H9 (cell line): ENCODE results near the gene NEDD4L. TPM values are rescaled to one million over a fixed set of nuclear protein-coding genes. Genes with fewer than 3 reads are reported as not detected.
A peak's percentile ranks its signal among the peaks of the same experiment; 100 is the strongest.

Experiments used
- DNase-seq: peaks from one replicate; pipeline ENCODE4 v3.0.0-alpha.2; 2017
- H2AFZ ChIP-seq: one replicate; pipeline ENCODE4 v1.6.1; 2013; ENCODE audit warnings: mild to moderate bottlenecking, low read length, control low read depth, moderate library complexity
- H2AK5ac ChIP-seq: 2 replicates; pipeline ENCODE4 v1.6.1; 2013; ENCODE audit warnings: low read length, control low read depth, mixed read lengths; ENCODE audit not compliant: insufficient read length
- H2BK120ac ChIP-seq: one replicate; pipeline ENCODE4 v1.6.1; 2013; ENCODE audit warnings: low read depth, mild to moderate bottlenecking, low read length, control low read depth, inconsistent platforms; ENCODE audit not compliant: poor library complexity, severe bottlenecking
- H2BK12ac ChIP-seq: 2 replicates; pipeline ENCODE4 v1.6.1; 2013; ENCODE audit warnings: low read length, control low read depth, mixed read lengths, low read depth; ENCODE audit not compliant: insufficient read length
- H2BK15ac ChIP-seq: 2 replicates; pipeline ENCODE4 v1.6.1; 2013; ENCODE audit warnings: low read depth, low read length, control low read depth
- H2BK20ac ChIP-seq: one replicate; pipeline ENCODE4 v1.6.1; 2013; ENCODE audit warnings: low read depth, mild to moderate bottlenecking, low read length, control low read depth, inconsistent platforms; ENCODE audit not compliant: poor library complexity, severe bottlenecking
- H2BK5ac ChIP-seq: 2 replicates; pipeline ENCODE4 v1.6.1; 2013; ENCODE audit warnings: low read length, control low read depth, mixed read lengths; ENCODE audit not compliant: insufficient read length
- H3K14ac ChIP-seq: 2 replicates; pipeline ENCODE4 v1.6.1; 2013; ENCODE audit warnings: low read length, control low read depth; ENCODE audit not compliant: insufficient read depth
- H3K18ac ChIP-seq: 2 replicates; pipeline ENCODE4 v1.6.1; 2013; ENCODE audit warnings: low read depth, mild to moderate bottlenecking, mixed read lengths, low read length, control low read depth; ENCODE audit not compliant: insufficient read length
- H3K23ac ChIP-seq: 2 replicates; pipeline ENCODE4 v1.6.1; 2013; ENCODE audit warnings: low read length, control low read depth, mixed read lengths, low read depth; ENCODE audit not compliant: insufficient read length
- H3K23me2 ChIP-seq: 2 replicates; pipeline ENCODE4 v1.6.1; 2013; ENCODE audit warnings: low read depth, mild to moderate bottlenecking, mixed read lengths, low read length, control low read depth; ENCODE audit not compliant: insufficient read length, poor library complexity, severe bottlenecking
- H3K27ac ChIP-seq: 2 replicates; pipeline ENCODE4 v1.5.1; 2013; ENCODE audit warnings: low read length, control low read depth, mixed read lengths, low read depth; ENCODE audit not compliant: insufficient read length
- H3K27me3 ChIP-seq: 2 replicates; pipeline ENCODE4 v1.6.1; 2013; ENCODE audit warnings: low read length, control low read depth, inconsistent platforms; ENCODE audit not compliant: insufficient read depth
- H3K4ac ChIP-seq: 2 replicates; pipeline ENCODE4 v1.6.1; 2013; ENCODE audit warnings: low read depth, mild to moderate bottlenecking, control low read depth, inconsistent platforms, low read length, moderate library complexity
- H3K4me1 ChIP-seq: 2 replicates; pipeline ENCODE4 v1.6.1; 2013; ENCODE audit warnings: low read length, control low read depth, inconsistent platforms; ENCODE audit not compliant: insufficient read depth
- H3K4me2 ChIP-seq: 2 replicates; pipeline ENCODE4 v1.6.1; 2013; ENCODE audit warnings: low read length, control low read depth, mixed read lengths; ENCODE audit not compliant: insufficient read length, insufficient read depth
- H3K56ac ChIP-seq: 2 replicates; pipeline ENCODE4 v1.6.1; 2013; ENCODE audit warnings: low read depth, mild to moderate bottlenecking, mixed read lengths, low read length, control low read depth; ENCODE audit not compliant: insufficient read length
- H3K79me1 ChIP-seq: 2 replicates; pipeline ENCODE4 v1.6.1; 2013; ENCODE audit warnings: low read depth, mild to moderate bottlenecking, moderate library complexity, low read length, control low read depth, inconsistent platforms; ENCODE audit not compliant: insufficient read depth, poor library complexity, severe bottlenecking
- H3K79me2 ChIP-seq: 2 replicates; pipeline ENCODE4 v1.6.1; 2013; ENCODE audit warnings: low read length, control low read depth, inconsistent platforms; ENCODE audit not compliant: insufficient read depth
- H3K9ac ChIP-seq: 2 replicates; pipeline ENCODE4 v1.6.1; 2013; ENCODE audit warnings: low read length, control low read depth, mixed read lengths; ENCODE audit not compliant: insufficient read length; ENCODE audit errors: extremely low read depth
- H3K9me3 ChIP-seq: one replicate; pipeline ENCODE4 v1.6.1; 2013; ENCODE audit warnings: low read depth, low read length, inconsistent platforms; ENCODE audit not compliant: control insufficient read depth
- H3T11ph ChIP-seq: one replicate; pipeline ENCODE4 v1.6.1; 2013; ENCODE audit warnings: mild to moderate bottlenecking, low read length, control low read depth, inconsistent platforms
- H4K20me1 ChIP-seq: one replicate; pipeline ENCODE4 v1.6.1; 2013; ENCODE audit not compliant: control insufficient read depth, insufficient read length, insufficient read depth
- H4K5ac ChIP-seq: 2 replicates; pipeline ENCODE4 v1.6.1; 2013; ENCODE audit warnings: low read depth, mild to moderate bottlenecking, mixed read lengths, low read length, control low read depth; ENCODE audit not compliant: insufficient read length
- H4K8ac ChIP-seq: replicated peaks from 2 replicates; pipeline ENCODE4 v1.6.1; 2013; ENCODE audit warnings: low read length, control low read depth, mixed read lengths, low read depth; ENCODE audit not compliant: insufficient read length
- H4K91ac ChIP-seq: 2 replicates; pipeline ENCODE4 v1.6.1; 2013; ENCODE audit warnings: low read depth, mild to moderate bottlenecking, moderate library complexity, mixed read lengths, low read length, control low read depth; ENCODE audit not compliant: insufficient read length
- H3K27ac Mint-ChIP-seq, 3 experiments: 2 replicates in 2 of 3; 3 replicates in 1 of 3; pipeline ENCODE4 v1.8.0; 2020 to 2021; ENCODE audit warnings: mixed read lengths in 3 of 3, mild to moderate bottlenecking in 1 of 3, moderate library complexity in 1 of 3
- H3K27me3 Mint-ChIP-seq: 2 replicates; pipeline ENCODE4 v1.8.0; 2021; ENCODE audit warnings: low read depth, mild to moderate bottlenecking, moderate library complexity, mixed read lengths
- H3K36me3 Mint-ChIP-seq, 3 experiments: 2 replicates in 2 of 3; 3 replicates in 1 of 3; pipeline ENCODE4 v1.8.0; 2020 to 2021; ENCODE audit warnings: low read depth in 3 of 3, mixed read lengths in 3 of 3; ENCODE audit not compliant: insufficient read depth in 1 of 3
- H3K4me1 Mint-ChIP-seq, 2 experiments: 2 replicates each; pipeline ENCODE4 v1.8.0; 2020; ENCODE audit warnings: mixed read lengths in 2 of 2
- H3K4me3 Mint-ChIP-seq, 2 experiments: 2 replicates in 1 of 2; 3 replicates in 1 of 2; pipeline ENCODE4 v1.8.0; 2020 to 2021; ENCODE audit warnings: mild to moderate bottlenecking in 2 of 2, mixed read lengths in 2 of 2, moderate library complexity in 1 of 2
- H3K9me3 Mint-ChIP-seq, 2 experiments: 2 replicates in 1 of 2; 3 replicates in 1 of 2; pipeline ENCODE4 v1.8.0; 2020; ENCODE audit warnings: mild to moderate bottlenecking in 2 of 2, mixed read lengths in 2 of 2, moderate library complexity in 1 of 2
- WGBS: extraction: QIAGEN DNeasy Blood & Tissue Kit; methylation state at CpG from one replicate; pipeline ENCODE4 v1.1.7; 2013; ENCODE audit warnings: missing lambda C conversion rate, low lambda C conversion rate, mixed read lengths; ENCODE audit not compliant: insufficient read length; ENCODE audit errors: extremely low coverage; 5-methylcytosine and 5-hydroxymethylcytosine counted together
- total RNA-seq: library from RNA; stranded (reverse); gene quantifications from 2 replicates; pipeline ENCODE4 v1.2.1, GENCODE V29; 2021
- TF ChIP-seq, protein P1 (sequence below): fragments of 200-600 bp; sonication (generic); conservative IDR thresholded peaks from 3 replicates; pipeline ENCODE4 v1.8.0; 2021; ENCODE audit warnings: antibody characterized with exemption, mild to moderate bottlenecking

The NEDD4L gene
- total RNA-seq, 1 experiment from 2014 or later = 76.3 TPM

DNA sequence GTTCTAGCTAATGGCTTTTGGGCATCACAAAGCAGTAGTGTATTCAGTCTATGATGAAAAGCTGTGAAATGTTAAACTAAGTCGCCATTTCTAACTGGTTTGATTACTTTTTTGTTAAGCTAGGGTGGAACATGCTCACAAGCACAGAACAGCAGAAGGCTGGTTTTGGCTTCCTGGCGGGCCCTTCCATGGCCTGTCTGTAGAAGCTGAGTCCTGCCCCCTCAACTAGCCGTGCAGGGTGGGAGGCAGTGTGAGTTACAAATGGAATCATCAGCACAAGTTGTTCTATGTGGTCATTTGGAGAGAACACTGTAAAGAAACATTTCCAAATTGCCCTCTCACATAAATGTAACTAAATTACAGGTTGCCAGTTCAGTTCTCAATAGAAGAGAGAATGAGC lies 294.1 kb downstream of the NEDD4L start:
- Histone ChIP-seq H2BK5ac (no peak overlapping the region), H3K4me1 (peaks cover 8% of the 10 kb centered on the region; the same call in 1 of the 2 replicates), H2BK15ac (no peak overlapping the region), H2AK5ac (no peak overlapping the region), H3K27me3 (no peaks in the 10 kb centered on the region), H3K9me3 (no peaks in the 10 kb centered on the region), H4K20me1 (no peaks in the 10 kb centered on the region), H3K27ac (no peak overlapping the region), H3T11ph (no peak overlapping the region), H3K56ac (no peak overlapping the region), H2AFZ (no peak overlapping the region), H3K18ac (no peak overlapping the region), H3K9ac (no peak overlapping the region), H4K5ac (no peak overlapping the region), H2BK120ac (no peak overlapping the region), H3K79me1 (no peaks in the 10 kb centered on the region), H2BK12ac (no peak overlapping the region), H4K91ac (no peak overlapping the region), H3K79me2 (no peaks in the 10 kb centered on the region), H2BK20ac (no peak overlapping the region), H4K8ac (no peak overlapping the region), H3K23me2 (peaks cover 3% of the 10 kb centered on the region), H3K23ac (no peak overlapping the region), H3K4ac (no peak overlapping the region), H3K14ac (no peak overlapping the region), H3K4me2 (no peak overlapping the region)
- H3K27me3 Mint-ChIP-seq = no peaks in the 10 kb centered on the region
- peak overlapping the region; percentile 29 to 66; a peak in 3 of 5 replicates for H3K4me3 Mint-ChIP-seq
- WGBS = no CpG with 5 or more reads among the region's 3 CpGs
- TF ChIP-seq, protein P1, sequence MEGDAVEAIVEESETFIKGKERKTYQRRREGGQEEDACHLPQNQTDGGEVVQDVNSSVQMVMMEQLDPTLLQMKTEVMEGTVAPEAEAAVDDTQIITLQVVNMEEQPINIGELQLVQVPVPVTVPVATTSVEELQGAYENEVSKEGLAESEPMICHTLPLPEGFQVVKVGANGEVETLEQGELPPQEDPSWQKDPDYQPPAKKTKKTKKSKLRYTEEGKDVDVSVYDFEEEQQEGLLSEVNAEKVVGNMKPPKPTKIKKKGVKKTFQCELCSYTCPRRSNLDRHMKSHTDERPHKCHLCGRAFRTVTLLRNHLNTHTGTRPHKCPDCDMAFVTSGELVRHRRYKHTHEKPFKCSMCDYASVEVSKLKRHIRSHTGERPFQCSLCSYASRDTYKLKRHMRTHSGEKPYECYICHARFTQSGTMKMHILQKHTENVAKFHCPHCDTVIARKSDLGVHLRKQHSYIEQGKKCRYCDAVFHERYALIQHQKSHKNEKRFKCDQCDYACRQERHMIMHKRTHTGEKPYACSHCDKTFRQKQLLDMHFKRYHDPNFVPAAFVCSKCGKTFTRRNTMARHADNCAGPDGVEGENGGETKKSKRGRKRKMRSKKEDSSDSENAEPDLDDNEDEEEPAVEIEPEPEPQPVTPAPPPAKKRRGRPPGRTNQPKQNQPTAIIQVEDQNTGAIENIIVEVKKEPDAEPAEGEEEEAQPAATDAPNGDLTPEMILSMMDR = no peak
- no peak for DNase-seq
- peaks cover 83 to 87% of the 10 kb centered on the region in 2 experiments for H3K4me1 Mint-ChIP-seq
- peak overlapping the region; percentile 66 to 93 (median 92); a peak in 4 of 7 replicates for H3K27ac Mint-ChIP-seq
- H3K9me3 Mint-ChIP-seq = no peaks in the 10 kb centered on the region
- peaks cover 11 to 29% (median 25%) of the 10 kb centered on the region in 3 experiments; a peak in 6 of 7 replicates for H3K36me3 Mint-ChIP-seq
